22Rv1 (cell line): ENCODE results near the gene RB1.

Experiments used
- ZFX ChIP-seq: fragments of 450-650 bp; IDR thresholded peaks from 2 replicates; pipeline ENCODE4 v1.6.1; 2017; ENCODE audit warnings: antibody characterized with exemption, borderline replicate concordance
- TF ChIP-seq, protein P1 (sequence below): fragments of 450-650 bp; IDR thresholded peaks from 2 replicates; pipeline ENCODE4 v1.5.1; 2017; ENCODE audit warnings: mild to moderate bottlenecking

DNA sequence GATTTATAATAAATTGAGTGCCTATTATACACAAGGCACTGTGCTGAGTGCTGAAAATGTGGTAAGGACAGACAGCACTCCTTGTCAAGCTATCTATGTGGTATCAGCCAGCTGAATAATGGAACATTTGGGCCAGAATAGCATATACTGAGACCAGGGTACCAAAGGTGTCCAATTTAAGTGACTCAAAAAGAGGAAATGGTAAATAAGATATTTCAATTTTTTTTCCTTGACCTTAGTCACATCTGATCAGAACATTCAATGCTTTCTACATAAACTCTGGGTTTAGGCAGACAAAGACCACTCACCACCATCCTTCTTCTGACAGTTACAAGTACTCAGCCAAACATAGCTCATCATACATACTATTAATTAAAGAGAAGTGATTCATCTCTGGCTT is 186.1 kb downstream of the RB1 start:
- TF ChIP-seq, protein P1, sequence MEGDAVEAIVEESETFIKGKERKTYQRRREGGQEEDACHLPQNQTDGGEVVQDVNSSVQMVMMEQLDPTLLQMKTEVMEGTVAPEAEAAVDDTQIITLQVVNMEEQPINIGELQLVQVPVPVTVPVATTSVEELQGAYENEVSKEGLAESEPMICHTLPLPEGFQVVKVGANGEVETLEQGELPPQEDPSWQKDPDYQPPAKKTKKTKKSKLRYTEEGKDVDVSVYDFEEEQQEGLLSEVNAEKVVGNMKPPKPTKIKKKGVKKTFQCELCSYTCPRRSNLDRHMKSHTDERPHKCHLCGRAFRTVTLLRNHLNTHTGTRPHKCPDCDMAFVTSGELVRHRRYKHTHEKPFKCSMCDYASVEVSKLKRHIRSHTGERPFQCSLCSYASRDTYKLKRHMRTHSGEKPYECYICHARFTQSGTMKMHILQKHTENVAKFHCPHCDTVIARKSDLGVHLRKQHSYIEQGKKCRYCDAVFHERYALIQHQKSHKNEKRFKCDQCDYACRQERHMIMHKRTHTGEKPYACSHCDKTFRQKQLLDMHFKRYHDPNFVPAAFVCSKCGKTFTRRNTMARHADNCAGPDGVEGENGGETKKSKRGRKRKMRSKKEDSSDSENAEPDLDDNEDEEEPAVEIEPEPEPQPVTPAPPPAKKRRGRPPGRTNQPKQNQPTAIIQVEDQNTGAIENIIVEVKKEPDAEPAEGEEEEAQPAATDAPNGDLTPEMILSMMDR: no peak
- TF ChIP-seq ZFX: no peak
